ENCODE data around the gene TSSC4. TPM values are rescaled to one million over a fixed set of nuclear protein-coding genes. Genes with fewer than 3 reads are reported as not detected.
A peak's percentile ranks its signal among the peaks of the same experiment; 100 is the strongest.

The TSSC4 gene
- total and polyA plus RNA-seq, 8 donors: 20.1 to 47.6 (median 29.0) TPM

DNA sequence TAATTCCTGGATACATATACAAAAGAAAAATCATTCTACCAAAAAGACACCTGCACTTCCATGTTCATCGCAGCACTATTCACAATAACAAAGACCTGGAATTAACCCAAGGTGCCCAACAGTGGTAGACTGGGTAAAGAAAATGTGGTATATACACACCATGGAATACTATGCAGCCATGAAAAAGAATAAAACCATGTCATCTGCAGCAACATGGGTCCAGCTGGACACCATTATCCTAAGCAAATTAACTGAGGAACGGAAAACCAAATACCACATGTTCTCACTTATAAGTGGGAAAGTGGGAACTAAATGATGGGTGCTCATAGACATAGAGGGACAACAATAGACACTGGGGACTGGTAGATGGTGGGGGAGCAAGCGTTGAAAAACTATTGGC, 39.3 kb downstream of the TSSC4 start:
- Histone ChIP-seq H3K9me3 (no peaks in the 10 kb centered on the region), H3K27me3 (peaks cover 0 to 25% of the 10 kb centered on the region in 2 donors), H3K27ac (no peak overlapping the region), H3K36me3 (no peaks in the 10 kb centered on the region), H3K4me1 (peaks cover 0 to 13% of the 10 kb centered on the region in 2 donors), H3K4me3 (no peak overlapping the region)
- DNase-seq (no peak), ATAC-seq (no peak)
- intact Hi-C loops (cut with DNase I): no loop called here
- TF ChIP-seq, protein P1, sequence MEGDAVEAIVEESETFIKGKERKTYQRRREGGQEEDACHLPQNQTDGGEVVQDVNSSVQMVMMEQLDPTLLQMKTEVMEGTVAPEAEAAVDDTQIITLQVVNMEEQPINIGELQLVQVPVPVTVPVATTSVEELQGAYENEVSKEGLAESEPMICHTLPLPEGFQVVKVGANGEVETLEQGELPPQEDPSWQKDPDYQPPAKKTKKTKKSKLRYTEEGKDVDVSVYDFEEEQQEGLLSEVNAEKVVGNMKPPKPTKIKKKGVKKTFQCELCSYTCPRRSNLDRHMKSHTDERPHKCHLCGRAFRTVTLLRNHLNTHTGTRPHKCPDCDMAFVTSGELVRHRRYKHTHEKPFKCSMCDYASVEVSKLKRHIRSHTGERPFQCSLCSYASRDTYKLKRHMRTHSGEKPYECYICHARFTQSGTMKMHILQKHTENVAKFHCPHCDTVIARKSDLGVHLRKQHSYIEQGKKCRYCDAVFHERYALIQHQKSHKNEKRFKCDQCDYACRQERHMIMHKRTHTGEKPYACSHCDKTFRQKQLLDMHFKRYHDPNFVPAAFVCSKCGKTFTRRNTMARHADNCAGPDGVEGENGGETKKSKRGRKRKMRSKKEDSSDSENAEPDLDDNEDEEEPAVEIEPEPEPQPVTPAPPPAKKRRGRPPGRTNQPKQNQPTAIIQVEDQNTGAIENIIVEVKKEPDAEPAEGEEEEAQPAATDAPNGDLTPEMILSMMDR (IDR thresholded peaks at IDR 0.05): no peak

DNA sequence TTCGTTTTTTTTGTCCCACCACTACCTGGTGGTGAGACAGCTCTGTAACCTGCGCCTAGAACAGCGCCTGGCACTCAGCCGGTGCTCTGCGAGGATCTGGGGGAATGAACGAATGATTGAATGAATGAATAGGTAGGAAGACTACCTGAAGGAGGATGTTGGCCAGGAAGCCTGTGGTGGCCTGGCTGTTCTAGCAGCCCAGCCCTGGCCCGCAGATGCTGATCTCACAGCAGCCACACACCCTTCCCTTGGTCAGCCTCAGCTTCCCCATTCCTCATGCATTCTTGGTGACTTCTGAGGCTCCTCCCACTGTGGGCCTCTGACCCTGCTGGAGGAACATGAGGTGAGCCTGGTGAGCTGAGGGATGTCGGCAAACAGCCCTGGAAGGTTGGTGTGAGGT, 40.1 kb downstream of the TSSC4 start:
- DNase-seq (peak in 2 of 4 donors; percentile 39 to 60), ATAC-seq (no peak)
- no peak overlapping the region for H3K4me3 ChIP-seq
- intact Hi-C loops (cut with DNase I): no loop called here
- no peaks in the 10 kb centered on the region for H3K9me3 ChIP-seq
- H3K27ac ChIP-seq: no peak overlapping the region
- H3K4me1 ChIP-seq: peaks cover 0 to 19% of the 10 kb centered on the region in 2 donors
- TF ChIP-seq, protein P1 (IDR thresholded peaks at IDR 0.05): no peak
- no peaks in the 10 kb centered on the region for H3K36me3 ChIP-seq
- peaks cover 0 to 31% of the 10 kb centered on the region in 2 donors for H3K27me3 ChIP-seq

DNA sequence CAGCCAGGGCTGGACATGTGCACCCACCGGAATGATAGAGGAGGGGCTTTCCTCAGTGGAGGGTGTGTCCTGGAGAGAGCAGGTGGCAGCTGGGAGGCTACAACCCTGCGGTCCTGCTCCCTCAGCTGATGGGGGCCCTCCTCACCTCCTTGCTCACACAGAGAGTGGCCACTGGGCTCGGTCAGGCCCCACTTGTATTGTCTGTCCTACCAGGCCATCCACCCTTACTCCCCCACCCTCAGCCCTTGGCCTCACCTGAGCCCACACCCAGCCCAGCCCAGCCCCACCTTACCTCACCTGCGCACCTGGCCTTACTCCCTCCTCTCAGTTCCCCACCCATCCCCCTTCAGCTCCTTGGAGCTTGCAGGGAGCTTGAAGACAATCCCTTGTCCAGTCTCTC, 40.6 kb downstream of the TSSC4 start:
- peaks cover 0 to 36% of the 10 kb centered on the region in 2 donors for H3K27me3 ChIP-seq
- no peaks in the 10 kb centered on the region for H3K9me3 ChIP-seq
- H3K36me3 ChIP-seq: no peaks in the 10 kb centered on the region
- TF ChIP-seq, protein P1 (IDR thresholded peaks at IDR 0.05): no peak
- intact Hi-C loops (cut with DNase I): no loop called here
- H3K4me3 ChIP-seq: no peak overlapping the region
- ATAC-seq: no peak
- peak in 2 of 4 donors; percentile 27 to 43 for DNase-seq
- no peak overlapping the region for H3K27ac ChIP-seq
- H3K4me1 ChIP-seq: peaks cover 5 to 24% of the 10 kb centered on the region in 2 donors

DNA sequence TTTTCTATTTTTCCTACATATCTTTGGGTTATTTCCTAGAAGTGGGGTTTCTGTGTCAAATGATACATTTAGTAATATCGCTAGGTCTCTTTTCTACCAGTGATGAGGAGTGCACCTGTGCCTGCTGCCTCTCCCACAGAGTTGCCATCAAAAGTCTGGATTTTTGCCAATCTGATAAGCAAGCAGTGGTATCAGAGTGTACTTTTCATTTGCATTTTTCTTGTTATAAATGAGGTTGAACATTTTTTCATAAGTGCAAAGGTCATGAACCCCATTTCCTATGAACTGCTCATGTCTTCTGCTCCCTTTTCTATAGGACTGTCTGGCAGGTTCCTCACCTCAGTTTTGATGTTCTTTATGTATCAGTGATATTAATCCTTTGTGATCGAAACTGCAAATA, 42.0 kb downstream of the TSSC4 start:
- Histone ChIP-seq H3K27me3 (peaks cover 0 to 36% of the 10 kb centered on the region in 2 donors), H3K36me3 (no peaks in the 10 kb centered on the region), H3K9me3 (no peaks in the 10 kb centered on the region), H3K4me3 (no peak overlapping the region), H3K27ac (no peak overlapping the region), H3K4me1 (peaks cover 8 to 38% of the 10 kb centered on the region in 2 donors)
- DNase-seq (no peak), ATAC-seq (no peak)
- intact Hi-C loops (cut with DNase I): no loop called here
- TF ChIP-seq, protein P1 (IDR thresholded peaks at IDR 0.05): no peak

DNA sequence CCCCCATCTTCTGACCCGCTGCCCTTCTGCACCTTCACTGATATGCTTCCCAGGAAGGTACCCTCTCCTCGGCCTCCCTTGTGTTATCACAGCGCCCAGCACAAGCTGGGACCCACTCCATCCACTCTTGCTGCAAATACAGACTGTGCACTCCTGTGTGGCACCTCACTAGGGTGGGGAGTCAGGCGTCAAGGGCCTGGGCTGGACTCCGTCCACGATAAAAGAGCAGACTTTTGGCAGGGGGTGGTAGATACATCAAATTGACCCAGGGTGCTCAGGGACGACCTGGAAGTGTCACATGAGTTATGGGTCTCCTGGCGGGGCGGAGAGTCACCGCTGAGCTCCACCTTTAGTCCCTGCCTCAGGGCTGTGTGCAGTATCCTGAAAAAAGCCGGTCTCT, 42.9 kb downstream of the TSSC4 start:
- Histone ChIP-seq H3K9me3 (no peaks in the 10 kb centered on the region), H3K27me3 (peaks cover 0 to 35% of the 10 kb centered on the region in 2 donors), H3K27ac (no peak overlapping the region), H3K4me3 (no peak overlapping the region), H3K36me3 (no peaks in the 10 kb centered on the region), H3K4me1 (peaks cover 8 to 46% of the 10 kb centered on the region in 2 donors)
- DNase-seq: peak in 2 of 4 donors; percentile 28 to 40
- intact Hi-C loops (cut with DNase I): no loop called here
- no peak for ATAC-seq
- TF ChIP-seq, protein P1 (IDR thresholded peaks at IDR 0.05): no peak

Data from left lung (tissue), 10 donors.